ENCODE measurements around the gene CCL16.

The CCL16 gene

GRCh38 chr17:35934760-35935159 is 46.5 kb downstream of the CCL16 start:
- no peak for DNase-seq

GRCh38 chr17:35932586-35932985 is 48.7 kb downstream of the CCL16 start:
- no peak for DNase-seq

DNA sequence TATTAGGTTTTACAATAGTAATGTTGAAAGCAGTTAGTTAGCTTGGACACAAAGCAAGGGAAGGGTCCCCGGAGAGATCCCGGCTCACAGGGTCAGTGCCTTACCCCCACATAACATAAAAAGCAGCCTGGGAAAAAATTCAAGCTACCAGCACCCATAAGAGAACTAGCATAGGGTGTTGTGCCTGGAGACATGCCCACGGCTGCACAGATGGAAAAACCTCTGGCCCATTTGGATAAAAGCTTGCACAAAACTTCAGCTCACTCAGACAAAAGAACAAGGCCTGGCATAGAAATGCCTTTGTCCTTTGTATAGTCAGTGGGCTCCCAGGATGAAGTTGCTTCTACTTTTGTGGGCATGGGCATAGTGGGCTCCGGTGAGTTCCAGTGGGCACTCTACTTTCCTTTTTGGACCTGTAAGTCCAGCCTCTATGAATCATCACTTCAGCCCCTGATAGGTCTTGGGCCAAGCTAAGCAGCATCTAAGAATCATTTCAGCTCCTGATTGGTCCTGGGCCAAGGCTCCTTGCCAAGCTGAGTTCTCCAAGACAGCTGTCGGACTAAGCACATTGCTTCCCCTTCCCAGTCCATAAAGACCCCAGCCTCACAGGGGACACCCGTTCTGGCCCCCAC is 49.4 kb downstream of the CCL16 start:
- no peak for DNase-seq

DNA sequence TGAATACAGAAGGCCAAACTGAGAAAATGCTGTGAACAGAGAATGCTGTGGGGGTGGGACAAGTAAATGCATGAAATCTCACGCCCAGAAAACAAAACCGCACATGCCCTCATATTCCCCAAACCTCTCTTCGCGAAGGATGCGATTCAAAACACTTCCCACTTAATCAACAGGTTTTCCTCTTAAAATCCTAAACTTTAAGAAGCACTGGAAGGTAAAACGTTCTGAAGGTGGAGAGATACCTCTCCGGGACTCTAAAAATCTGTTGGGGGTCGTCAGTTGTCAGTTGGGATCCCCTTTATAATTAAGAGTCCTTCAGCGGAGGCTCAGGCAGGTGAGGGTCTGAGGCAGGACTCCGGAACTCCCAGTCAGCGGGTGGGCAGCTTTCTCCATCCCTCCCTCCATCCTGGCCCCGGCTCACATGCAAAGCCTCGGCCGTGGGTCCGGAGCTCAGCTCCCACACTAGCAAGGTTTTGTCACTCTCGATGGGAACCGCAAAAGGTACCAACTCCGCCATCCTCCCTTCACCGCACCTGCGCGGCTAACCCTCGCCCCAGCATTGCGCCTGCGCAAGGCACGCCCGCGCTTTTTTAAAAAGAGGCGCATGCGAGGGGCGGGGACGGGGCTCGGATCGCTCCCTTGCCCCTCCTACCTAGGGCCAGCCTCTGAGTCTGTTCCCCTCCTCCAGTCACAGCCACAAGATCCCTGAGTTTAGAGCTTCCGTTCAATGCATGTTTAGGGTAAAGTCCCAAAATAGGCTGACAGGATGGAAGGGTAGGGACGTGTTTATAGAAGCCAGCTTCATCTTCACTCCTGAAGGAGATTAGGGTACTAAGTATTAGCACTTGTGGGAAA is 50.9 kb downstream of the CCL16 start, which contains the start of gene RDM1:
RDM1 (minus strand) TSS at position 563 of the 855 bp plus-strand sequence; CDS start at position 517, 46 bp downstream.
- peak; percentile 70 for DNase-seq

DNA sequence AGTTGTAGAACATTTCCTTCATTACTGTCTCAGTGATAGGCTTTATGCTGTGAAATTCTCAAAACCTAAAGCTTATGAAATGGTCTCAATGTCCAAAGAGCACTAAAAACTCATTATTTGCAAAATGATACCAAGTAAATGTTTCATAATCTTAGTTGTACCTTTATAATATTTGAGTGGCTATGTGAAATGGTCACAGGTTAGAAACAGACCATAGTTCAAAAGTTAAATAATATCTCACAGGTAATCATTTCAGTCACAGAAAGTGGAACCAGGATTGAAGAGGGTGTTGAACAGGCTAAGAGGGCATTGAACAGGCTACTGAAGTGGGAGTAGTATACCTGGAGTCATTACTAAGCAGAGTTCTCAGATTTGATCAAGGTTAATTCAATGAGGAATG is 53.6 kb downstream of the CCL16 start:
- DNase-seq = no peak
